Kidney epithelial cell (primary cell): ENCODE measurements around the gene CACNA1S. TPM values are rescaled to one million over a fixed set of nuclear protein-coding genes. Genes with fewer than 3 reads are reported as not detected.

Experiments used
- DNase-seq: peaks from one replicate; pipeline ENCODE4 v3.0.0-alpha.2; 2010; ENCODE audit warnings: low read depth
- H3K27me3 ChIP-seq: 2 replicates; pipeline ENCODE4 v1.6.0; 2011; ENCODE audit warnings: low read length; ENCODE audit not compliant: control insufficient read depth, insufficient read depth
- H3K36me3 ChIP-seq: 2 replicates; pipeline ENCODE4 v1.5.1; 2011; ENCODE audit warnings: low read length; ENCODE audit not compliant: control insufficient read depth, insufficient read depth
- H3K4me3 ChIP-seq: 2 replicates; pipeline ENCODE4 v1.5.1; 2011; ENCODE audit warnings: low read depth, mild to moderate bottlenecking, control low read depth, low read length
- CTCF ChIP-seq: IDR thresholded peaks from 2 replicates; pipeline ENCODE4 v1.5.1; 2011; ENCODE audit warnings: mild to moderate bottlenecking, moderate library complexity, low read length, control low read depth, inconsistent platforms; ENCODE audit not compliant: insufficient read depth, poor library complexity, severe bottlenecking
- total RNA-seq: library from RNA; depleted of rRNA; stranded (reverse); fragments of >200 nt; gene quantifications from 2 replicates; pipeline ENCODE4 v1.2.3, GENCODE V29; 2015

The CACNA1S gene
- total RNA-seq, 1 donor from 2014 or later = not detected

GRCh38 chr1:201004154-201004553 is 108.1 kb downstream of the CACNA1S start:
- no peak for DNase-seq
- Histone ChIP-seq H3K27me3 (no peaks in the 10 kb centered on the region), H3K36me3 (no peaks in the 10 kb centered on the region), H3K4me3 (no peak overlapping the region)
- no peak for TF ChIP-seq CTCF

GRCh38 chr1:201002510-201002909 is 109.7 kb downstream of the CACNA1S start:
- H3K27me3 ChIP-seq = no peaks in the 10 kb centered on the region
- DNase-seq = no peak
- H3K4me3 ChIP-seq = no peak overlapping the region
- no peak for TF ChIP-seq CTCF
- H3K36me3 ChIP-seq = no peaks in the 10 kb centered on the region

GRCh38 chr1:201001962-201002361 is 110.3 kb downstream of the CACNA1S start:
- Histone ChIP-seq H3K36me3 (no peaks in the 10 kb centered on the region), H3K4me3 (no peak overlapping the region), H3K27me3 (no peaks in the 10 kb centered on the region)
- DNase-seq = no peak
- TF ChIP-seq CTCF = no peak

GRCh38 chr1:201000391-201000790 is 111.8 kb downstream of the CACNA1S start:
- Histone ChIP-seq H3K27me3 (no peaks in the 10 kb centered on the region), H3K36me3 (no peaks in the 10 kb centered on the region), H3K4me3 (no peak overlapping the region)
- no peak for DNase-seq
- TF ChIP-seq CTCF = no peak

GRCh38 chr1:200999667-201000066 is 112.6 kb downstream of the CACNA1S start:
- Histone ChIP-seq H3K4me3 (no peak overlapping the region), H3K27me3 (no peaks in the 10 kb centered on the region), H3K36me3 (no peaks in the 10 kb centered on the region)
- no peak for DNase-seq
- no peak for TF ChIP-seq CTCF

- Histone ChIP-seq H3K27me3 (no peaks in the 10 kb centered on the region), H3K36me3 (no peaks in the 10 kb centered on the region), H3K4me3 (no peak overlapping the region)
- no peak for DNase-seq
- no peak for TF ChIP-seq CTCF
Measured at GRCh38 chr1:200998323-200998722, 113.9 kb downstream of the CACNA1S start.
